Mesenchymal stem cell (in vitro differentiated cells and primary cell): ENCODE results near the gene LIPC.

Experiments used
- DNase-seq: peaks from one replicate; pipeline ENCODE4 v3.0.0-alpha.2; 2013
- H2AFZ ChIP-seq: one replicate; pipeline ENCODE4 v1.6.1; 2013; ENCODE audit warnings: low read depth, mild to moderate bottlenecking, control low read depth, inconsistent platforms, low read length, moderate library complexity
- H2AK5ac ChIP-seq: 2 replicates; pipeline ENCODE4 v1.6.1; 2013; ENCODE audit warnings: low read length, moderate library complexity, mild to moderate bottlenecking, inconsistent platforms; ENCODE audit not compliant: severe bottlenecking
- H2BK120ac ChIP-seq: one replicate; pipeline ENCODE4 v1.6.1; 2013; ENCODE audit warnings: low read depth, mild to moderate bottlenecking, inconsistent platforms, low read length, moderate library complexity
- H2BK12ac ChIP-seq, 2 experiments: one replicate each; pipeline ENCODE4 v1.6.1; 2013; ENCODE audit warnings: inconsistent platforms in 2 of 2, low read length in 2 of 2, mild to moderate bottlenecking in 2 of 2, moderate library complexity in 2 of 2, control low read depth in 1 of 2
- H2BK15ac ChIP-seq: one replicate; pipeline ENCODE4 v1.6.1; 2013; ENCODE audit warnings: mild to moderate bottlenecking, low read depth, inconsistent platforms; ENCODE audit not compliant: poor library complexity, severe bottlenecking
- H2BK5ac ChIP-seq: 2 replicates; pipeline ENCODE4 v1.6.1; 2013; ENCODE audit warnings: low read depth, mild to moderate bottlenecking, low read length, control low read depth, inconsistent platforms; ENCODE audit not compliant: poor library complexity, severe bottlenecking
- H3K14ac ChIP-seq, 2 experiments: one replicate each; pipeline ENCODE4 v1.6.1; 2013; ENCODE audit warnings: inconsistent platforms in 2 of 2, low read length in 2 of 2, control low read depth in 1 of 2, mild to moderate bottlenecking in 1 of 2, moderate library complexity in 1 of 2
- H3K18ac ChIP-seq, 2 experiments: one replicate each; pipeline ENCODE4 v1.6.1; 2013; ENCODE audit warnings: inconsistent platforms in 2 of 2, low read length in 2 of 2, control low read depth in 1 of 2, low read depth in 1 of 2, mild to moderate bottlenecking in 1 of 2
- H3K23ac ChIP-seq, 2 experiments: one replicate each; pipeline ENCODE4 v1.6.1; 2013; ENCODE audit warnings: inconsistent platforms in 2 of 2, low read length in 2 of 2, mild to moderate bottlenecking in 2 of 2, moderate library complexity in 2 of 2, control low read depth in 1 of 2
- H3K27ac ChIP-seq: 2 replicates; pipeline ENCODE4 v1.5.1; 2013; ENCODE audit warnings: mild to moderate bottlenecking, moderate library complexity, low read length, control low read depth, inconsistent platforms; ENCODE audit not compliant: poor library complexity, severe bottlenecking
- H3K27me3 ChIP-seq, 2 experiments: 2 replicates each; pipeline versions ENCODE4 v1.6.1 to v1.7.0; 2013; ENCODE audit warnings: low read length in 2 of 2, mild to moderate bottlenecking in 2 of 2, moderate library complexity in 2 of 2, control low read depth in 1 of 2, inconsistent platforms in 1 of 2; ENCODE audit not compliant: control insufficient read depth in 1 of 2, insufficient read depth in 1 of 2
- H3K36me3 ChIP-seq, 2 experiments: 2 replicates each; pipeline versions ENCODE4 v1.6.1 to v1.7.0; 2013; ENCODE audit warnings: low read length in 2 of 2, control low read depth in 1 of 2, inconsistent platforms in 1 of 2, low read depth in 1 of 2, mild to moderate bottlenecking in 1 of 2; ENCODE audit not compliant: insufficient read depth in 2 of 2, control insufficient read depth in 1 of 2
- H3K4ac ChIP-seq, 2 experiments: one replicate each; pipeline ENCODE4 v1.6.1; 2013; ENCODE audit warnings: inconsistent platforms in 2 of 2, low read length in 2 of 2, mild to moderate bottlenecking in 2 of 2, moderate library complexity in 2 of 2, control low read depth in 1 of 2, low read depth in 1 of 2
- H3K4me1 ChIP-seq: 2 replicates; pipeline ENCODE4 v1.6.1; 2013; ENCODE audit warnings: low read depth, low read length, control low read depth; ENCODE audit not compliant: control insufficient read depth, insufficient read depth
- H3K4me2 ChIP-seq: 2 replicates; pipeline ENCODE4 v1.6.1; 2013; ENCODE audit warnings: low read length, mild to moderate bottlenecking, inconsistent platforms; ENCODE audit not compliant: poor library complexity, severe bottlenecking
- H3K4me3 ChIP-seq, 2 experiments: 2 replicates each; pipeline versions ENCODE4 v1.5.1 to v1.7.0; 2013; ENCODE audit warnings: low read length in 2 of 2, mild to moderate bottlenecking in 2 of 2, control low read depth in 1 of 2, low read depth in 1 of 2; ENCODE audit not compliant: insufficient read depth in 1 of 2
- H3K79me1 ChIP-seq: replicated peaks from 2 replicates; pipeline ENCODE4 v1.6.1; 2013; ENCODE audit warnings: mild to moderate bottlenecking, control low read depth, low read length, inconsistent platforms; ENCODE audit not compliant: poor library complexity, severe bottlenecking
- H3K9ac ChIP-seq: 2 replicates; pipeline ENCODE4 v1.7.0; 2013; ENCODE audit warnings: mild to moderate bottlenecking, low read length, moderate library complexity
- H3K9me3 ChIP-seq: 2 replicates; pipeline ENCODE4 v1.7.0; 2013; ENCODE audit warnings: mild to moderate bottlenecking, low read length; ENCODE audit not compliant: control insufficient read depth
- H4K8ac ChIP-seq: one replicate; pipeline ENCODE4 v1.6.1; 2013; ENCODE audit warnings: inconsistent platforms, mild to moderate bottlenecking, low read length, moderate library complexity
- H4K91ac ChIP-seq: one replicate; pipeline ENCODE4 v1.6.1; 2013; ENCODE audit warnings: mild to moderate bottlenecking, low read length, inconsistent platforms
- WGBS: methylation state at CpG from one replicate; pipeline ENCODE4 v1.1.7; 2013; ENCODE audit warnings: mixed read lengths; 5-methylcytosine and 5-hydroxymethylcytosine counted together

Gene LIPC

DNA sequence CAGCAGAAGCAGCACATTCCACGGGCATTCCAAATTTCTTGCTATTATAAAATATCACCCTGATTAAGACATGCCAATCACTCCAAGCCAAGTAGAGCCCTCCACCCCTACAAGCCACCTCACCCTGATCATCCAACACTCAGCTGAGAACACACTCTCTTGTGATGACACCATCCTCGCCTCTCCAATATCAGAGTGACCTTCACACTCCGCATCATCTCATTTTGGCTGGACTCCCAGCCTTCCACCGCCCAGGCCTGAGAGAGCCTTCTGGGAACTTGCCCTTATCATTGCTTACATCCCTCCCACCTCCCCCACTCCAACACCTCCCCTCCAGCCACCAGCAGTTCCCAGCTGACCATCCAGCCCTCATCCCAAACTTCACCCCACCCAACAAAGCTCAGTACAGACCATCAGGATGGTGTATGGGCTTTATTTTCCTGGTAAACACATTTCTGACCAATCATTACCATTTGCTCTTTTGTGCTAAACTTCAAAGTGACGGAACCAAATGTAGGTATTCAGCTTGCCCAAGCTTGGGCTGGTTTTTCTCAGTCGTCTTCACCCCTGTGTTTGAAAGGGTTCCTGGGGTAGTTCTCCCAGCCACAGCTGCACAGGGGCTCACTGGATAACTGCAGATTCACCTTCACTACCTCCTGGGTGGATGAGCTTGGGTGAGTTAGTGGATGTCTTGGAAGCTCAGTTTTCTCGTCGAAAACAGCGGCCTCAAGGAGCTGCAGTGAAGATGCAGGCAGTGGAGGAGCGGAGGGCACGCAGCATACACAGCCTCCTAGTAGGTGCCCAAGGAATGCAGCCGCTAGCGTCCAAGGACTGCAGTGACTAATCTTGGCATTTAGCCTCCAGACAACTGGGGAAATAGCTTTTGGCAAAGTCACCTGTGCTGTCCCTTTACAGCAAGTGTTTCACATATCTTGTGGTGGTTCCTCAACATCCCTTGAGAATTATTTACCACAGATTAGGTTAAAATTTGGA is 115.1 kb downstream of the LIPC start:
- 55% methylated on average over 13 of the region's 13 CpGs for WGBS

DNA sequence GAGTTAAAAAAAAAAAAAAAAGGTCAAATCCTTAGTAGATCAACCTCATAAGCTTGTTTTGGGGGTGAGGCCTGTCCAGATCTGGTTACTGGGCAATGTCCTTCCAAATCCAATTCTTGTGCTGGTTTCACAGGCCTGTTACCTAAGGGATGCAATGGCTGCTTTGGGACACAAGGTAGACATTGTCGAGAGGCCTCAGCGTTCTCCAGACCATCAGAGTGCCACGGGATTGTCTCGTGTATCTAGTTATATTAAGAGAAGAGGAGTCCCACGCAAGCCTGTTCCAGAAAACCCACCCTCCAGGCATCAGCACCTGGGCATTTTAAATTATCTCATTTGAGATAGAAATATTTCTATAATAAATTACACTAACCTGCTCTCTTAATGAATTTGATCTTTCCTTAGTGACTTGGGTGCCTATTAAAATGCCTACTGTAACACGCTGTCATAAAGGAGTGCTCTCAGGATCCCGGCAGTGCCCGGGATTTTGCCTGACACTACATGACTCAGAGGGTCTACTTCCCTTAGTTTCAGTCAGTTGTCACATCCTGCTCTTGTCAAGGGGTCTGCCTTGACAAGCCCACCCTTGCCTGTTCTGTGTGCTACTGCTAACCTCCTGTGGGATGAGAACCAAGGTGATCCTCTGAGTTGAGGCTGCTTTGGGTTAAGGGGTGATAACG is 116.0 kb downstream of the LIPC start:
- Histone ChIP-seq H3K14ac (peak overlapping the region in 1 of 2 experiments; percentile 37), H2BK5ac (peak overlapping the region; percentile 11), H3K23ac (no peak overlapping the region), H3K27ac (peak overlapping the region; percentile 63), H3K18ac (peak overlapping the region; percentile 68 to 87), H2AK5ac (peak overlapping the region; percentile 67), H3K27me3 (no peaks in the 10 kb centered on the region), H3K4me1 (peaks cover 37% of the 10 kb centered on the region), H3K4me3 (no peak overlapping the region), H2BK15ac (no peak overlapping the region), H2AFZ (no peak overlapping the region), H4K91ac (peak overlapping the region; percentile 94), H3K9me3 (no peaks in the 10 kb centered on the region), H3K9ac (no peak overlapping the region), H2BK12ac (peak overlapping the region; percentile 86 to 97), H4K8ac (peak overlapping the region; percentile 73), H3K4me2 (no peak overlapping the region), H3K4ac (peak overlapping the region; percentile 34 to 89), H3K79me1 (no peaks in the 10 kb centered on the region), H2BK120ac (peak overlapping the region; percentile 68), H3K36me3 (peaks cover 0 to 3% of the 10 kb centered on the region in 2 experiments)
- WGBS = 88% methylated on average over 7 of the region's 9 CpGs
- no peak for DNase-seq

More for the DNA sequence above, 115.1 kb downstream of the LIPC start:
- Histone ChIP-seq H2BK120ac (no peak overlapping the region), H3K4me3 (no peak overlapping the region), H3K9me3 (no peaks in the 10 kb centered on the region), H3K18ac (peak overlapping the region; percentile 13 to 52), H2AFZ (no peak overlapping the region), H2BK15ac (no peak overlapping the region), H3K23ac (no peak overlapping the region), H4K91ac (peak overlapping the region; percentile 25), H2BK12ac (peak overlapping the region; percentile 42 to 49), H3K27ac (peak overlapping the region; percentile 70), H3K14ac (no peak overlapping the region), H3K79me1 (no peaks in the 10 kb centered on the region), H3K36me3 (peaks cover 0 to 3% of the 10 kb centered on the region in 2 experiments), H4K8ac (peak overlapping the region; percentile 27), H2BK5ac (peak overlapping the region; percentile 49), H3K4me1 (peaks cover 28% of the 10 kb centered on the region), H2AK5ac (peak overlapping the region; percentile 14), H3K4me2 (no peak overlapping the region), H3K4ac (no peak overlapping the region), H3K9ac (no peak overlapping the region), H3K27me3 (peaks cover 0 to 4% of the 10 kb centered on the region in 2 experiments)
- peak; percentile 79 for DNase-seq

DNA sequence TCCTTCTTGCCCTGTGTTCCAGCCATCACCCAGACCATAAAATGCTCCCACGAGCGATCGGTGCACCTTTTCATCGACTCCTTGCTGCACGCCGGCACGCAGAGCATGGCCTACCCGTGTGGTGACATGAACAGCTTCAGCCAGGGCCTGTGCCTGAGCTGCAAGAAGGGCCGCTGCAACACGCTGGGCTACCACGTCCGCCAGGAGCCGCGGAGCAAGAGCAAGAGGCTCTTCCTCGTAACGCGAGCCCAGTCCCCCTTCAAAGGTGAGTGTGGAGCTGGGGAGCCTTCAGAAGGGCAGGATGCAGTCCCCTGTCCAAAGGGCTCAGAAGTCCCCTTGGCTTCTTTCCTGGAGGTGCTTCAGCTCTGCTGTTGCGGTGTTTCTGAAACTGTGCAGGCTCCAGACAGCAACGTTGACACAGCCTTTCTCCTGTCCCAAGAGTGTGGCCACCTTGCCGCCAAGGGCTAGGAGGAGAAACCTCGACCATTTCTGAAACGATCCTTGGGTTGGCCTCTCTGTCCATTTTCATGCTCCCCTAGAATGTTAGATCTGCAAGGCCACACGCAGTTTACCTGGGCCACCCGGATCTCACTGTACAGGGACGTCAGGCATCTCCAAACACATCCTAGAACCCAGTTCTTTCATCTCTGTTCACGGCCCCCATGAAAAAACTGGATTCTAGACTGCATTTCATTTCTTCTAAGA is 116.7 kb downstream of the LIPC start:
- Histone ChIP-seq H4K8ac (peak overlapping the region; percentile 73), H4K91ac (peak overlapping the region; percentile 94), H3K18ac (peak overlapping the region; percentile 68 to 87), H3K9ac (no peak overlapping the region), H2BK15ac (peak overlapping the region; percentile 44), H3K4ac (peak overlapping the region; percentile 34 to 89), H2BK5ac (no peak overlapping the region), H3K23ac (no peak overlapping the region), H3K27ac (no peak overlapping the region), H2AK5ac (peak overlapping the region; percentile 87), H3K14ac (peak overlapping the region in 1 of 2 experiments; percentile 37), H3K4me1 (peaks cover 37% of the 10 kb centered on the region), H2BK120ac (peak overlapping the region; percentile 68), H3K4me2 (no peak overlapping the region), H3K79me1 (no peaks in the 10 kb centered on the region), H2BK12ac (peak overlapping the region; percentile 86 to 97), H3K36me3 (peaks cover 0 to 3% of the 10 kb centered on the region in 2 experiments), H3K9me3 (no peaks in the 10 kb centered on the region), H3K27me3 (no peaks in the 10 kb centered on the region), H2AFZ (no peak overlapping the region), H3K4me3 (no peak overlapping the region)
- WGBS = 93% methylated on average over 26 of the region's 26 CpGs
- peak; percentile 11 for DNase-seq
